Activated CD4-positive, alpha-beta T cell treated with anti-CD3 and anti-CD28 coated beads, Interleukin-2, Interleukin-6, amounts not matched to agents 100 ng/mL and 50 ng/mL, durations not matched to agents 16 hours and 8 hours (primary cell): ENCODE data around the gene MTHFSD.

Experiments used
- DNase-seq: peaks from one replicate; pipeline ENCODE4 v3.0.0-alpha.2; 2020

Gene MTHFSD

DNA sequence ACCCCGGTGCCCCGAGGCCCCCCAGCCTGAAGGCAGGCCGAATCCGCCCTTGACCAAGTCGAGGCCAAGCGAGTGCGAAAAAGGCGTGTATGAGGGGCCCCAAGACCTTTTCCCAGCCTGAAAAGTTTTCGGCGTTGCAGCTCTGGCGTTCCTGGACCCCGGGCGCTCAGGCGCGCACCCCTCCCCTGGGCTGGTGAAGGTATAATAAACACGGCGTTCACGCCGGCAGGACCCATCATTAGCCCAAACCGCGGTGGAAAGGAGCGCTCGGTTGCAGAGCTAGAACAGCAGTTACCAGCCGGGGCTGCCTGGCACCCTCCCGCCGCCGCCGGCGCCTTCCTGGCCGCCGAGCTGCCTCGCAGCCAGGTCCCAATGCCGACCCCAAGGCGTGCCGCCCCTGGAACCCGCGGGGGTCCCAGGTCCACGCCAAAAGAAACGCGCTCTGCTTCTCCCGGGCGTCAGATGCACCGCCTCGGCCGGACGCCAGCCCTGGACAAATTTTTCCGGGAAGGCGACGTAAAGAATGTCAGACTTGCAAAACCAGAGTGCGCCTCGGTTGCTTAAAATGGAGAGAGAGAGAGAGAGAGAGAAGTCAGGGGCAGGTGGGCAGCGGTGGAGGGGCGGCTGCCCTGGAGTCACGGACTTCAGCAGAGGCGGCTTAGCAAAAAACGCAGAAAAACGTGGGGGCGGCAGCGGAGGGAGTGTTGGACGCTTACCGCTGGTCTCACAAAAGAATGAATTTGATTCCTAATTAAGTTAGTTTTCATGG, 56.2 kb downstream of the MTHFSD start:
- no peak for DNase-seq

DNA sequence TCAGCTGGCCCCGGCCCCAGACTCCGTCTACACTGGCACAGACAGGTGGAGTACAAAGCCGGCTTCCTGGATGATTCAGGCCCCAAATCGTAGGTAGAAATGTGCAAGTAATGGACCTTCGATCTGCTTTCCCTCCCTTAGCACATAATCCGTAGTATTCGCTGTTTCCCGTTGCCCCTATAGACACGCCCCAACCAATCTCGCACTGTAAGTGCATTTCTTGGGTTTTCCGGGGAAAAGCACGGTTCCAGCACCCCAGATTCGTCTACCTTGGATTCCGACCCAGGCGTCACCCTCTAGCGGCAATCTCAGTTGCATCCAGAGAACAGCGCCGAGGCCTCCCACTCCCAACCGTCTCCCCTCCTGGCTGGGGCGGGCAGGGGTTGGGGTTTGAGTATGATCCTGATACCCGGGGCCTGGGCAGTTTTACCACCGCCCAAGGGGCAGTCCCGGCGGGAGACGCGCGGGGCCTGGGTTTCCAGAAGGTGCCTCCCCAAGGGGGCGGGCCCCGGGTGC, 56.8 kb downstream of the MTHFSD start:
- DNase-seq: no peak

DNA sequence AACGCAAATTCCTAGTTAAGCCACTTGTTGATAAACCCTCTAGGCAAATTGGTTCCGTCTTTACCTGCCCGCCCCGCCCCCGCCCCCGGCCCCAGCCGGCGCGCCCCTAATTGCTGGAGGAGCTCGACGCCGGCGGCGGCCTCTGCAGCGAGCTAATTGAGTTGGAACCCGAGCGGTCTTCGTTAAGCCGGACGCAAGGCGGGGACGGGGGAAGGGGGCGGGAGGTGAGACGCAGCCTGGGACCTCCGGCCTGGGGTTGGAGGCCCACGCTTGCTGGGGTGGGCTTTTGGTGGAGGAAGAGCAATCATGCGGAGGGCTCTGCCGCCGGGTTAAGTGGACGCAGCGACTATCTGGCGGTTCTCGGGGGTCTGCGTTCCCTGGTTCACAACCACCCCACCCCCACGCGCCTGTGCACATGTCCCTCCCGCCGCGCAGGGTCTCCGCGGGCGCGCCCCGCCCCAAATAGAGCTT, 57.4 kb downstream of the MTHFSD start:
- DNase-seq: no peak

DNA sequence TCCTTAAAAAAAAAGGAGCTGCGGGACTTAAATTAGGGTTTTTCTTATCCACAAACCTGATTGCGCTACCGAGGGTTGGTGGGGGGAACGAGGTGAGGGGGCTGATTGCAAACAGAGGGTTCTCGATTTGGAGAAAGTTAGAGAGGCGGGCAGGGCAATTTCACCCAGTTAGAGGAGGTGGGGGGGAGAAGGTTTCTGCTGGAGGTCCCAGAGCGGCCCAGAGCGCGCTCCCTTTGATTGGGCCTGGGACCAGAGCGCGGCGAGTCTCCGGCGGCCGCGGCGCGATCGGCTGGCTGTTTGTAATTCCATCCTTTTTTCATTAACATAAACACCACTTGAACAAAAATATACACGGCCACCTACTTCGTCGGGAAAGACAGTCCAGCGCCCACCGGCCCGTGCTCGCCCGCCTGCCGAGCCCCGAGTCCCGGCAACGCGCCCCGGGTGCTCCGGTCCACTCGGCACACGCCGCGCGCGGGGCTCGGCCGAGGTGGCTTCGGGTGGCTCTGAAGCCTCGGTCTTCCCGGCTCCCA, 58.0 kb downstream of the MTHFSD start:
- no peak for DNase-seq

DNA sequence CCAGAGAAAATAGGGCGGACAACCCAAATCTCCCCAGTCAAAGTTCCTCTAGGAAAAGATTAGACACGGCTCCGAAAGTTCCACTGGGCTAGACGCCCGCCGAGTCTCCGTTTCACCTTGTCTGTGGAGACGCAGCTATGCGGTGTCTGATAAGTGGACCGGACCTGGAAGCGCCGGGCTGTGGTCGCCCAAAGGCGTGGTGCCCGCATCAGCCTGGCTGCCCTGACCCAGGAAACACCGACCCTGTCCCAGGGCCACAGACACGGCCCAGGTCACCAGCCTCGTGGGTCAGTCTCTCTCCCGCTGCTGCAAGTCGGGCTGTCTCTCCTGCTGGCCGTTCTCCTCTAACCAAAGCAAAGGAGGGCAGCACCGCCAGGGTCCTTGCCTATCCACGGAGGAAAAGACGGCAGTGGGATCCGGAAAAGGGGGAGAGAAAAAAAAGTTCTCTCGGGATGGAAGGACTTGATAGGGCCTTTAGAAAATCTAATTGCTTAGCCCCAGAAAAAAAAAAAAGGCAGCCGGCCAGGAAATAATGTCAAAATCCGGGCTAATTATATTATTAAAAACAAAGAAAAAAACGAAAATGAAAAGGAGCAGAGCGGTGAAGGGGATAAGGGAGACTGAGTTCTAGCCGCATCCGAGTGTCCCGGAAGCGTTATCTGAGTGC, 58.6 kb downstream of the MTHFSD start:
- no peak for DNase-seq

DNA sequence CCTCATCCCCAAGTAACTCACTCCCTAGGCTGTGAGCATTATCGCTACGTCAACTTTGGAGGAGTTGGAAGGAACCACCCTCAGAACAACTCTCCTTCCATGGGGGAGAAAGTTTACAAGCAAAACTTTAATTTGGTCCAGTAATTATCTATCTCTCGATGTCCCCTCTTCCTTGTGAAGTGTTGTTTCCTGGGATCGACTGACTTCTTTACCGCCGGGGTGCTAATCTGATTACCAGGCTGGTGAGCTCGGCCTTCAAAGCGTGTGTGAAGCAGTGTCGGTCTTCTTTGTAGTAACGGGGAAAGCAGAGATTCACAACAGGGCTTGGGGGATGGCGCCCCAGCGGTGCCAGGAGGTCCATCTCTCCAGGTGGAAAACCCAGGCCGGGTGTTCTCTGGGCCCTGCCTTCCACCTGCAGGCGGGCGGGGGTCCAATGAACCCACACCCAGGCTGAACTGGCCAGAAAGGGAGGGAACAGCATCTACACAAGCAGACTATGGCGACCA, 59.2 kb downstream of the MTHFSD start:
- no peak for DNase-seq

DNA sequence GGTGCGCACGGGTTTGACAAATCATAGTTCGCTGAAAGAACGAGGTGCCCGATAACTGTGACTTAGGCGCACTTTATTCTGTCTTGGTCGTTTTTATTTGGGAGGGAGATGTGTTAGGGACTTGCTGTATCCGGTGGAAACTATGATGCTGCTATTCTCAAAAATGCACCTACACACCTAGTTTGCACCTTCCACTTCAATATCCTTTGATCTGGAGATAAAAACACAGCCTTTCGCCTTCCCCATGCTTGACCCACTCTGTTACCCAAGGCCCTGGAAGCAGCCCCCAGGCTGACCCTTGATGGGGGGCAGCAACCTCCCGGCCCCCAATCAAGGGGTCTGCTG, 59.7 kb downstream of the MTHFSD start:
- no peak for DNase-seq

DNA sequence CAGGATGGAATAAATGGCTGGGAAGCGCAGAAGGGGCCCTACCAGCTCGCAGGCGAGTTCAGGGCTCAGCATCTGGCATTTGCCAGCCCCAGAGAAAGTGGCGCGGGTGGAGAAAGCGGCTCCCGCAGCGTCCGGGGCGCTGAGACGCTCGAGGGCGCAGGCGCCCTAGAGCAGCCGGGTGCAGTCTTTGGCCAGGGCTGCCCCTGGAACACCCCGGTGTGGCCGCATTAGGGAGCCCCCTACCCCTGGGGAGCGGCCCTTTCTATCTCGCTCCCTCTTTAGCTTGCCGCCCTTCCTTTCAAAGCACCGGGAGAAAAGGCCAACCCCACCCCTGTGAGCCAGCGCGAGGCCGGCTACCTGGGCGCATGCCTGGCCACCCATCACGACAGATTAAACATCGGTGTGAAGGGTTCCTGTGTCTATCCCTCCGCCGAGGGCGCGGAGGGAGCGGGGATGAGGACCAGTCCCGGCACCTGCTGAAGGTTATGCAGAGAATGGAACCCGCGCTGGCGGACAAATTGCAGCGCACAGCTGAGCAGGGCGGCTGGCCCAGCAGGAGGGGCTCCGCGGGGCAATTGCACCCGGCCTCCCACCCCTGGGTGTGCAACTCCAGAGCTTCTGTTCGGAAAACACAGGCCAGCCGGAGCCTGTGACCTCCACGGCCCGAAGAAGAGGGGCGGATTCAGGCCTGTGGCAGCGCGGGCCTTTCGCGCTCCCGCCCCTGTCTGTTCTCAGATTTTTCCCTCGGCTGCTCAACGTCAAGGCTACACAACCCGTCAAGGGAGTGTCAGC, 60.3 kb downstream of the MTHFSD start:
- DNase-seq: no peak

DNA sequence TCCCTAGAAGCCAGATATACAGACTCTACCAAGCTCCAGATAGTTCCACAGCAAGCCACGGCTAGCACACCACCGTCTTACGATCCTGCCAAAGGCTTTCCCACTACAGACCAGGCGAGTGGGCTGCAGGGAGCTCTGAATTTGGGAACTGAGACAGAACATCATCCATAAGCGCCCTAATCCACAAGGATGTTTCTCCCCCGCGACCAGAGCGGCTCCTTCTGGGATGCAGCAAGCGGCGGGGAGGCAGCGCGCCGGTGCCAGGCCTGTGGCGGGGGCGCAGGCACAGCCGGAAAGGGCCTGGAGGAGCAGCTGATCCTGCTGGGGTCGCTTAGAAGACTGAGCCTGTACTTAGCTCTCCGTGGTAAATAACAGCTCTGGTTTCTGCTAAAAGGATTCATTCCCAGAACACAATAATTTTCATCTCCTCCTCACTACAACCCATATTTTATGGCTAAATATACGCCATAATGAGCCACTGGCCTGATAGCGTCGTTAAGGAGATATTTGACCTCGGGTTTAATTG, 60.9 kb downstream of the MTHFSD start:
- no peak for DNase-seq

DNA sequence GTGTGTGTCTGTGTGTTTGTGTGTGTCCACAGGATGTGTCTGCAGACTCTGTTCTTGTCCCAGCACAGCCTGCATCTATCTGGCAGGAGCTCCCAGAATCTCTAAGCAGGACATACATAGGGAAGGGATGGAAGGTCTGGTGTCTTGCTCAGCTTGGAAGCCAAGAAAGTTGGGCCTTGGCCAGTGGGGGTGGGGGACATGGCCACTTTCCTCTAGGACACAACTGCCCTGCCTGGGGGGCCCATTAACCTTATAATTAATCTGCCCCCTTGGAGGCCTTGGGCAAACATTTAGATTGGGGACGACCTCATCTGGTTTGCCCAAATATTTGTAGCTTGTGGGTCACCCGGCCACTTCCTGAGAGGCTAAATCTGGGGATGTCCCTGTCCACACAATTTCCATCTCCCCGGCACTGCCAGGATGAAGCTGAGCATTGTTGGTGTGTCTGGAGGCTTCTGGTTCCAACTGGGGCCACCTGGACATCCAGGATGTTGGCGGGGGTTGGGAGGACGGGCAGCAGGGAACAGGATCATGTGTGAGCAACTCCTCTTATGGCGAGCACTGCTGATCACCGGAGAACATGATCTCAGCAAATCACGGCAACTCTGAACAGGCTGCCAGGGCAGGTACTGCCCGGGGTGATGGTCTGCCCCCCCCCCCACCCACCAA, 61.9 kb downstream of the MTHFSD start:
- DNase-seq: no peak

DNA sequence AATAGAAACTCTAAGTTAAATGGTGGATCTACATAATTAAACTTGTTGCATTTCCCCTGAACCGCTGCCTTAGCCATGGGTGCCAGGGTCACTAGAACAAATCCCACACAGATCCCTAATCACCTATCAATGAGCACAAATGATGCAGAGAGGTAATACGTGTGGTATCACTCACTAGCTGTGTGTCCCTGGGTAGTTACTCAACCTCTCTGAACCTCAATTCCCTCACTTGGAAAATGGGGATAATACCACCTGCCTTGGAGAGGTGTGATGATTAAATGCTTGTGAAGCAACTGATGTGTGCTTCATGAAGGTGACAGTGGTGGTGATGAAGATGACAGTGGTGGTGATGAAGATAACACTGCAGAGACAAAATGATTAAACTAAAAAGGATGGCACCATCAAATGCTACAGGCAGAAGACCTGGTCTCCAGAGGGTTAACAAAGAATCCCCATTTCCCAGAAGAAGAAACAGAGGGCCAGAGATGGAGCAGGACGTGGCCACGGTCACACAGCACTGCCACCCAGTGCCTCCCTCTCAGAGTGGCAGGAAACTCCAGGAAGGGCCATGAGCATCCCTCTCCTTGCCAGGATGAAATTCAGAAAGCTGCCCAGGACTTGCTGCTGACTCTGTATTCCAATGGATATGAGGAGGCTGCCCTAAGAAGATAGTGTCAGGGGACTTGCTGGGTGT, 62.6 kb downstream of the MTHFSD start:
- DNase-seq: no peak

DNA sequence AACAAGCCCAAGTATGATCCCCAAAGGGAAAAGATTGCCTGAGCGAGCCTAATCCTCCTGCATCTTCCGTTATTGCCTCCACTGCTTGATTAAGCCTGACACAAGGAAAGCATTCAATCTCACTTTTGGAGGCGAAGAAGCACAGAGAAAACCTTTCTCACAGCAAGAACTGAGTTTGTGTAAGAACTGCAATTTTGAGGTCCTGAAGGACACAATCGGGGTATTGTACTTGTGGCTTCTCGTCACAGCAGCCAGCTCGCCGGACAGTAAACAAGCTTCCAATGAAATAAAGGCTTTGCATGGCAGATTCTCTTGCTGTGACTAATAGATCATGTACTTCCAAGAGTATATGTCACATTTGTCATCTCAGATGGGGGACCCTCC, 63.4 kb downstream of the MTHFSD start:
- no peak for DNase-seq

DNA sequence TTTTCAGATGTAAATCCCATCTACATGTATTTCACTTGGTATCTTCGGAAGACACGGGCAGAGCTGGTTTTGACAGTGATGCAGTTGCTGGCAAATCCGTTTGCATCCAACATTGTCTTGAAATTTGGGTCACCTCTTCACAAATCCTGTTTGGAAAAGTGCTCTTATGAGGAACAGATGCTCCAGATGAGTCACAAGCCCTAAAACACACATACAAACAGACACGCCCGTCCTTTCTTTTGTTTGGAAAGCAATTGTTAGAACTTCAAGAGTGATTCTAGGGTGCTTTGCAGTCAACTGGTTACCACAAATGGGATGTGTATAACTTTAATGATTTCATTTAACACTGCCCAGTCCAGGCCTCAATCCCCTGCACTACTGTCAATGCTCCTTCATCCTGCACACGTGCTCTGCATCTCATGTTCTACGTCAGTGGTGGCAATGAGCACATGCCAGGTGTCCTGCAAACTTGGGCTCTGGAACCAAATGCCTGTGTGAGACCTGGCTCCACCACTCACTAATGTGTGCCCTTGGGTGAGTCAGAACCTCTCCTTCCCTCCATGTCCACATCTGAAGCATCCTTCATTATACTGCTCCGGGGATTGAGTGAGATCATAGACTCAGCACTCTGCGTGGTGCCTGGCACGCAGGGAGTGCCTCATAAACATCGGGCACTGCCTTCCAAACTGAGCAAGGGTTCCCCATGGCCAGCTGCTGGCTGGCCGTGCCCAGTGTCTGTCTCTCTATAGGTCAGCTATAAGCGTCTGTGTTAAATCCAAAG, 64.0 kb downstream of the MTHFSD start:
- DNase-seq: no peak

DNA sequence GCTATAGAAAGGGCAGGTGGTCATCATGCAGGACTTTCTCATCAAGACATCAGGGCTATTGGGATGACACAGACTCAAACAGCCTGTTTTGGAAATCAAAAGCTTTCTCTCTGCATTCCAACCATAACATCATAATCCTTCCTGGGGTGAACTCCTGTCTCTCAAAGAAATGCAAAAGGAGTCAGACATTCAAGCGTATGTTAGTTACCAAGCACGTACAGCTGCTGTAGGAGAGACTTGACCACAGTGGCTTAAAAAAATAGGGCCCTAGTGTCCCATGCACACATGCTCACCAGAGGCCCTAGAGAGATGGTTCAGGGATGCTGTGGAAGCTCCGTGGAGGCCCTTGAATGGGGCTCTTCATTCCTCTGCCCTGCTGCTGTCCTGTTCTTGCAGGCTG, 69.3 kb downstream of the MTHFSD start:
- no peak for DNase-seq

DNA sequence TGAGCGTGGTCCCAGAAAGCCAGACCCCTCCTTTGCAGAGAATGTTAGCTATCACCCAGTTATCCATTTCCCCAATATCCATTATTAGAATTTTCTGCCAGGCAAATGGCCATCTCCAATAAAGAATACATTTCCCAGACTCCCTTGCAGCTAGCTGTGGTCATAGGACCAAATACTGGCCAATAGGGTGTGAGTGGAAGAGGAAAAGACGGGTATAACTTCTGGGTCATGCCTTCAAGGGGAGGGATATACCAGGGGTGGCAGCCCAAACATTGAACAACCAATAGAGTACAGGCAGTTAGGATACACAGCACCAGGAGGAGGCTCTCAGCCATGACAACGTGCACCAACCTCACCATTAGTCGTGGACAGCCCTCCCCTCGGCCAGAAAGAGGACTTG, 70.8 kb downstream of the MTHFSD start:
- no peak for DNase-seq

DNA sequence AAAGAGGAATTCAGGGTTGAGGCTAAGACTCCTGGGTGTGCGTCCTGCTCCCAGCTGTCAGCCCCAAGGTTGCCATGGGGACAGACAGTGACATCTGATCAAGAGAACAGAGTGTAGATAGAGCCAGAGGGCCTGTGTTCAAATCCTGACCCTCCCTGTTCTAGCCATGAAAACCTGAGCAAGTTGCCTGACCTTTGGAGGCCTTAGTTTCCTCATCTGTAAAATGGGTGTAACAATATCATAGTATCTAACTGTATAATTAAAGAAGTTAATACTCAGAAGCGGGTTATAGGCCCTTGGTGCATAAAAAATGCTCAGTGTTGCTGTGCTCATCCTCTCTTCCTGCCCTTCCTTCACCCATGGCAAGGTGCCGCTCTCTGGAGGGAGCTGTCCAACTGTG, 73.4 kb downstream of the MTHFSD start:
- DNase-seq: no peak

DNA sequence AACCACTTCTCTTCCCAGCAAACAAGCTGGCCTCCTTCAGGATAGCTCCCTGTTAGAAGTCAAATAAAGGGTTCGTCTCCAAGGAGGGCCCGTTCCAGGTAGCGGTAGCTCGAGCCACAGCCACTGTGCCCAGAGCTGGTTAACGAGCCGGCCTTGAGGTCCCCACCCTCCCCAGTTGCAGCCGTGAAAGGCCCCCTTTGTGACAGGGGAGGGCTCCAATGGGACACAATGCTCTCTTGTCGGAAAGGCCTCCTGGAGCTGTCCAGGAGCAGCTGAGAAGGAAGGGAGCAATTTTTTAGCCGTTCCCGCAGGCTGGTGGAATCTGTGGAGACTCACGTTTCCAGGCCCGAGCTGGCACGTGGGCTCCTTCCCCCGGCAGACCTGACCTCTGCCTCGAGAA, 74.6 kb downstream of the MTHFSD start:
- DNase-seq: no peak
